Measurements from ENCODE around the gene POLR1C.

Gene POLR1C

DNA sequence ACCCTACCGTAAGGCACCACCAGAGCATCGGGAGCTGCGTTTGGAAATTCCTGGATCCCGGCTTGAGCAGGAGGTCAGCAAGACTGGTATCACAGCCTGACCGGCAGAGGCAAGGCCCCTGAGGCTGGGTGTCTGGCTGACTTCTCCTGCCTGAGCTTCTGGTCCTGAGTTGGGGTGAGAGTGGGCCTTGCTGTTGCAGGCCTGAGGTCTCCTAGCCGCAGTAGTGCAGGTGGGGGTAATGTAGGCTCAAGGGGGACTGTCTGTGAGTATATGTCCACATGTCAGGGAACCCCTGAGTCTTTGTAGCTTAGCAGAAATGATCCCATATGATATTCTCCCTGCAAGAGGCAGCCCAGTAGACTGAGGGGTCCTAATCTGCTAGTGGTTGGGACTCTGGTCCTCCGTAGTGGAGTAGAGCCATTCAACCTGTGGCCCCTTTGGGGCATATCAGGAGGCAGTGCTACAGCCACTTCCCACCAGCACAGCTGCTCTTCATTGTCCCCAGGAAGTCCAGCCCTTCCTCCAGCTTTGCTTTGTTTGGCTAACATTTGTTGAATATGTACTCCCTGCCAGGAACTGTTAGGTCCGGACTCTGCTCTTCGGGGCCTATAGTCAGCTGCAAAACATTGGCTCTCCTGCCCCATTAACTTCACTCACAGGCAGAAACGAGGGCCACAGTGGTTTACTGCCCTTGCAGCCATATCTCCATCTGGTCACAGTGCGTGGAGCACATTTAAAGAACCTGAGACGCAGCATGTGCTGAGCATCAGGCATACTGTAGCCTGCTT, 17.7 kb upstream of the POLR1C start:
- H3K27ac ChIP-seq: no peak overlapping the region
- in situ Hi-C loops (cut with HindIII; ENCODE audit: low pct_ligation_motif_present, low sequenced_read_pairs): no loop called here
- no peak for TF ChIP-seq CTCF (IDR thresholded peaks at IDR 0.05; ENCODE audit: low read depth, low read length, missing control alignments)
- no peak overlapping the region for H3K4me3 ChIP-seq (ENCODE audit: low read depth, low read length)
- no peak for DNase-seq
- H3K36me3 ChIP-seq (replicated peaks): peaks cover 41% of the 10 kb centered on the region
- no peaks in the 10 kb centered on the region for H3K27me3 ChIP-seq (replicated peaks)

DNA sequence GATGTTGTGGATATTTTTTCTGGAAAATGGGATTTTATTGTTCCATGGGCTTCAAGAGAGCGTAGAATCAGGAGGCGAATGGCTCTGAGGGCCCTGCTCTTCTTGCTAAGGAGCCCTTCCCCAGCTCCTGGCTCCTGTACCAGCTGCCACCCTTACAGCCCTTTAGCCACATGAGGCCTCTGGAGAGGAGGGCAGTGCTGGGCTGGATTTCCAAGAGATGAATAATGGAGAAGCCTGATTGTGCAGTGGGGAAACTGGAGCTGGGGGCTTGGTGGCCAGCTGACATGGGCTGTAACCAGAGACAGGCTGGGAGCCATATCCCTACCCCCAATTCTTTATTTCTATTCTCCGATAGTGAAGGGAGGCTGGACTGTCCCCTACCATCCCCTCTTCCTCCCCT, 16.0 kb upstream of the POLR1C start:
- H3K27ac ChIP-seq: no peak overlapping the region
- DNase-seq: no peak
- no peaks in the 10 kb centered on the region for H3K27me3 ChIP-seq (replicated peaks)
- no peak for TF ChIP-seq CTCF (IDR thresholded peaks at IDR 0.05; ENCODE audit: low read depth, low read length, missing control alignments)
- peaks cover 45% of the 10 kb centered on the region for H3K36me3 ChIP-seq (replicated peaks)
- in situ Hi-C loops (cut with HindIII; ENCODE audit: low pct_ligation_motif_present, low sequenced_read_pairs): no loop called here
- H3K4me3 ChIP-seq (ENCODE audit: low read depth, low read length): no peak overlapping the region

DNA sequence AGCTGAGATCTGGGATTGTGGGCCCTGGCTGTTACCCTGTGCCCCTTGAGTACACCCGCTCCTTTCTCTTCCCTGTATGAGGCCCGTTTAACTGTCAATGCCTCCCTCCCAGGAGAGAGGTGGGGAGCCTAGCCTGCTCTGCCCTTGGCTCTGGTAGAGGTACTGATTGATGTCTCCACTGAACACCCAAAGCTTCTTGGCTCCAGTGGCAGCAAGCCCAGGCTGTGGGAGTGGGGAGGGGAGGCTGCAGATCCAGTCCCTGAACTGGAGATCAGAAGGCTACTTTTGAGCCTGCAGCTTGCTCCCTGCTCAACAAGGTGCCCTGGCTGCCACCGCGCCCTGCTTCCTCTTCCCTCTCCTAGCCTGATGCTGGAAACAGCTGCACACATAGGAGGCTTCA, 14.2 kb upstream of the POLR1C start:
- Histone ChIP-seq H3K27me3 (replicated peaks) (no peaks in the 10 kb centered on the region), H3K36me3 (replicated peaks) (peaks cover 45% of the 10 kb centered on the region), H3K27ac (no peak overlapping the region), H3K4me3 (ENCODE audit: low read depth, low read length) (no peak overlapping the region)
- DNase-seq: no peak
- no peak for TF ChIP-seq CTCF (IDR thresholded peaks at IDR 0.05; ENCODE audit: low read depth, low read length, missing control alignments)
- in situ Hi-C loops (cut with HindIII; ENCODE audit: low pct_ligation_motif_present, low sequenced_read_pairs): no loop called here

DNA sequence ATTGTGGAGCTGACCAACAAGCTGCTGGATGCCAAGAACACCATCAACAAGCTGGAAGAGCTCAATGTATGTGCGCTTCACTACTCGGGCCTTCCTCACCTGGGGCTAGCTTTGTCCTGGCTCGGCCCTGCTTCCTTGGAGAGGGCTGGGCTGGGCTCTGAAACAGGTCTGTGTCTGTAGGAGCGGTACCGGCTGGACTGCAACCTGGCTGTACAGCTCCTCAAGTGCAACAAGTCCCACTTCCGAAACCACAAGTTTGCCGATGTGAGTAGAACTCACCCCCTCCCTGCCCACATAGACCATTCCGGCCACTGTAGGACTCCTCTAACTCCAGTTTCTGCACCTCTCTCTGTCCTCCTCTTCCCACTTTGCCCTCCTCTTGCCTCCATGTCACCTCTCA, 13.4 kb upstream of the POLR1C start:
- no peak for DNase-seq
- Histone ChIP-seq H3K4me3 (ENCODE audit: low read depth, low read length) (no peak overlapping the region), H3K27ac (no peak overlapping the region), H3K36me3 (replicated peaks) (peaks cover 40% of the 10 kb centered on the region), H3K27me3 (replicated peaks) (no peaks in the 10 kb centered on the region)
- TF ChIP-seq CTCF (IDR thresholded peaks at IDR 0.05; ENCODE audit: low read depth, low read length, missing control alignments): no peak
- in situ Hi-C loops (cut with HindIII; ENCODE audit: low pct_ligation_motif_present, low sequenced_read_pairs): no loop called here

DNA sequence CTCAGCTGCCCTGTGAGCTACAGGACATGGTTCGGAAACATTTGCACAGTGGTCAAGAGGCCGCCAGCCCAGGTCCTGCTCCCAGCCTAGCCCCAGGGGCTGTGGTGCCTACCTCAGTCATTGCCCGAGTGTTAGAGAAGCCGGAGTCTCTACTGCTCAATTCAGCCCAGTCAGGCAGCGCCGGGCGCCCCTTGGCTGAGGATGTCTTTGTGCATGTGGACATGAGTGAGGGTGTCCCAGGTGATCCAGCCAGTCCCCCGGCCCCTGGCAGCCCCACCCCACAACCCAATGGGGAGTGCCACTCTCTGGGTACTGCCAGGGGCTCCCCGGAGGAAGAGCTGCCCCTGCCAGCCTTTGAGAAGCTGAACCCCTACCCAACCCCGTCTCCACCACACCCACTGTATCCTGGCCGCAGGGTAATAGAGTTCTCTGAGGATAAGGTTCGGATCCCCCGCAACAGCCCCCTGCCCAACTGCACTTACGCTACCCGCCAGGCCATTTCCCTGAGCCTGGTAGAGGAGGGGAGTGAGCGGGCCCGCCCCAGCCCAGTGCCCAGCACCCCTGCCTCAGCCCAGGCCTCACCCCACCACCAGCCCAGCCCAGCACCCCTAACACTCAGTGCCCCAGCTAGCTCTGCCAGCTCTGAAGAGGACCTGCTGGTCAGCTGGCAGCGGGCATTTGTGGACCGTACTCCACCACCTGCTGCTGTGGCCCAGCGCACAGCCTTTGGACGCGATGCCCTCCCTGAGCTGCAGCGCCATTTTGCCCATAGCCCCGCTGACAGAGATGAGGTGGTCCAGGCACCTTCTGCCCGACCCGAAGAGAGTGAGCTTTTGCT, 11.9 kb upstream of the POLR1C start:
- no peak for TF ChIP-seq CTCF (IDR thresholded peaks at IDR 0.05; ENCODE audit: low read depth, low read length, missing control alignments)
- Histone ChIP-seq H3K36me3 (replicated peaks) (peaks cover 27% of the 10 kb centered on the region), H3K27ac (no peak overlapping the region), H3K4me3 (ENCODE audit: low read depth, low read length) (no peak overlapping the region), H3K27me3 (replicated peaks) (no peaks in the 10 kb centered on the region)
- no peak for DNase-seq
- in situ Hi-C loops (cut with HindIII; ENCODE audit: low pct_ligation_motif_present, low sequenced_read_pairs): no loop called here

Measured in brain microvascular endothelial cell (primary cell).